H1 (cell line): ENCODE measurements around the gene RASGEF1C. TPM values are rescaled to one million over a fixed set of nuclear protein-coding genes. Genes with fewer than 3 reads are reported as not detected.

Experiments used
- CTCF ChIA-PET: fragments of 300-600 bp; sonication (Branson Sonifier 250); formaldehyde crosslinking; loops from one replicate; lab custom pipeline; 2021; ENCODE audit not compliant: partially characterized antibody; lab: Charles Lee
- POLR2A ChIA-PET: fragments of 300-600 bp; sonication (Branson Sonifier 250); formaldehyde crosslinking; loops from one replicate; lab custom pipeline; 2021; ENCODE audit warnings: inconsistent platforms; ENCODE audit not compliant: partially characterized antibody; lab: Charles Lee
- DNase-seq, 2 experiments: peaks; one replicate each; pipeline versions ENCODE4 v3.0.0 to v3.0.0-alpha.2; 2010 to 2022; ENCODE audit warnings: low spot score in 2 of 2, low read depth in 1 of 2, mixed read lengths in 1 of 2
- FAIRE-seq: peaks from 2 replicates; lab custom pipeline; 2011; peaks lifted over from hg19 to GRCh38; lab: Jason Lieb, UNC
- H2AFZ ChIP-seq: 2 replicates; pipeline ENCODE4 v1.8.1; 2012; ENCODE audit warnings: low read length, inconsistent platforms
- H2AK5ac ChIP-seq: 2 replicates; pipeline ENCODE4 v1.6.1; 2013; ENCODE audit warnings: low read depth, low read length
- H2BK120ac ChIP-seq: replicated peaks from 2 replicates; pipeline ENCODE3; 2013; ENCODE audit warnings: low read depth, low read length, inconsistent platforms
- H2BK12ac ChIP-seq: 2 replicates; pipeline ENCODE4 v1.6.1; 2013; ENCODE audit warnings: low read depth, low read length
- H2BK15ac ChIP-seq: 2 replicates; pipeline ENCODE4 v1.6.1; 2013; ENCODE audit warnings: low read length
- H2BK20ac ChIP-seq: 2 replicates; pipeline ENCODE4 v1.6.1; 2013; ENCODE audit warnings: low read length
- H2BK5ac ChIP-seq: 2 replicates; pipeline ENCODE4 v1.6.1; 2013; ENCODE audit warnings: low read depth, low read length
- H3K14ac ChIP-seq: 2 replicates; pipeline ENCODE4 v1.6.1; 2013; ENCODE audit warnings: inconsistent platforms; ENCODE audit not compliant: insufficient read length
- H3K18ac ChIP-seq: 2 replicates; pipeline ENCODE4 v1.6.1; 2013; ENCODE audit warnings: low read length; ENCODE audit errors: extremely low read depth
- H3K23ac ChIP-seq: 2 replicates; pipeline ENCODE4 v1.6.1; 2013; ENCODE audit warnings: inconsistent platforms; ENCODE audit not compliant: insufficient read length
- H3K23me2 ChIP-seq: 2 replicates; pipeline ENCODE4 v1.6.1; 2013; ENCODE audit warnings: low read depth, low read length
- H3K27ac ChIP-seq: 2 replicates; pipeline ENCODE4 v1.6.1; 2011; ENCODE audit warnings: low read depth, low read length, inconsistent platforms
- H3K27me3 ChIP-seq, 4 experiments: replicated peaks in 1 of 4; 1 replicate in 1 of 4; 2 replicates in 3 of 4; pipeline versions ENCODE4 v1.6.1 to v1.8.1; 2011 to 2013; ENCODE audit warnings: low read length in 3 of 4, mild to moderate bottlenecking in 3 of 4, inconsistent platforms in 2 of 4, mixed read lengths in 2 of 4, moderate library complexity in 1 of 4; ENCODE audit not compliant: control insufficient read depth in 3 of 4, insufficient read depth in 3 of 4; ENCODE audit errors: extremely low read depth in 1 of 4
- H3K36me3 ChIP-seq, 4 experiments: 2 replicates each; pipeline versions ENCODE4 v1.6.1 to v1.8.1; 2011 to 2013; ENCODE audit warnings: mild to moderate bottlenecking in 4 of 4, low read length in 3 of 4, moderate library complexity in 2 of 4, control low read depth in 1 of 4, inconsistent platforms in 1 of 4; ENCODE audit not compliant: insufficient read depth in 4 of 4, control insufficient read depth in 2 of 4
- H3K4ac ChIP-seq: replicated peaks from 2 replicates; pipeline ENCODE3; 2013; ENCODE audit warnings: low read length, low read depth, mixed read lengths, inconsistent platforms; ENCODE audit not compliant: insufficient read length
- H3K4me1 ChIP-seq, 4 experiments: replicated peaks in 1 of 4; 1 replicate in 1 of 4; 2 replicates in 3 of 4; pipeline versions ENCODE4 v1.6.1 to v1.8.1; 2011 to 2013; ENCODE audit warnings: low read length in 3 of 4, inconsistent platforms in 2 of 4, mixed read lengths in 1 of 4; ENCODE audit not compliant: insufficient read depth in 4 of 4, control insufficient read depth in 3 of 4
- H3K4me2 ChIP-seq, 2 experiments: 2 replicates each; pipeline versions ENCODE4 v1.6.1 to v1.8.1; 2011 to 2013; ENCODE audit warnings: low read depth in 2 of 2, low read length in 2 of 2, control low read depth in 1 of 2, inconsistent platforms in 1 of 2, mild to moderate bottlenecking in 1 of 2; ENCODE audit not compliant: insufficient read depth in 1 of 2
- H3K4me3 ChIP-seq, 4 experiments: fragments of 200-600, 300-600 bp in 1 of 4; sonication (generic), shearing (Covaris generic), sonication (Bioruptor Twin) in 1 of 4; 2 replicates each; pipeline versions ENCODE4 v1.5.1 to v1.8.1; 2011 to 2016; ENCODE audit warnings: low read length in 4 of 4, low read depth in 3 of 4, control low read depth in 2 of 4, inconsistent platforms in 2 of 4, mild to moderate bottlenecking in 2 of 4, mixed read lengths in 1 of 4, moderate library complexity in 1 of 4; ENCODE audit not compliant: insufficient read depth in 2 of 4; ENCODE audit errors: extremely low read depth in 1 of 4
- H3K56ac ChIP-seq: replicated peaks from 2 replicates; pipeline ENCODE3; 2013; ENCODE audit warnings: low read depth, mild to moderate bottlenecking, mixed read lengths, low read length, inconsistent platforms; ENCODE audit not compliant: insufficient read length
- H3K79me1 ChIP-seq: 2 replicates; pipeline ENCODE4 v1.6.1; 2013; ENCODE audit warnings: low read depth, low read length, control low read depth
- H3K79me2 ChIP-seq, 2 experiments: 2 replicates each; pipeline versions ENCODE4 v1.6.1 to v1.8.1; 2012 to 2013; ENCODE audit warnings: low read length in 2 of 2, mild to moderate bottlenecking in 2 of 2, inconsistent platforms in 1 of 2; ENCODE audit not compliant: insufficient read depth in 2 of 2, control insufficient read depth in 1 of 2
- H3K9ac ChIP-seq, 4 experiments: replicated peaks in 1 of 4; 1 replicate in 1 of 4; 2 replicates in 3 of 4; pipeline versions ENCODE4 v1.6.1 to v1.8.1; 2011 to 2013; ENCODE audit warnings: low read depth in 3 of 4, low read length in 3 of 4, control low read depth in 2 of 4, mild to moderate bottlenecking in 2 of 4, moderate library complexity in 2 of 4, inconsistent platforms in 1 of 4; ENCODE audit errors: extremely low read depth in 1 of 4
- H3K9me3 ChIP-seq, 2 experiments: 2 replicates each; pipeline versions ENCODE4 v1.6.1 to v1.8.1; 2012 to 2013; ENCODE audit warnings: mild to moderate bottlenecking in 2 of 2, moderate library complexity in 2 of 2, control low read depth in 1 of 2, inconsistent platforms in 1 of 2, low read depth in 1 of 2, low read length in 1 of 2, mixed read lengths in 1 of 2; ENCODE audit not compliant: insufficient read depth in 2 of 2
- H4K20me1 ChIP-seq, 2 experiments: replicated peaks in 1 of 2; 2 replicates each; pipeline versions ENCODE3 to v1.8.1; 2011 to 2013; ENCODE audit warnings: inconsistent platforms in 2 of 2, low read length in 2 of 2, mild to moderate bottlenecking in 1 of 2; ENCODE audit not compliant: insufficient read depth in 2 of 2, control insufficient read depth in 1 of 2
- H4K5ac ChIP-seq: 2 replicates; pipeline ENCODE4 v1.6.1; 2013; ENCODE audit warnings: low read length, low read depth, mixed read lengths, inconsistent platforms; ENCODE audit not compliant: insufficient read length
- H4K8ac ChIP-seq: 2 replicates; pipeline ENCODE4 v1.8.0; 2013; ENCODE audit warnings: mild to moderate bottlenecking, moderate library complexity, low read length, inconsistent platforms; ENCODE audit not compliant: insufficient read depth; ENCODE audit errors: extremely low read depth
- H4K91ac ChIP-seq: replicated peaks from 2 replicates; pipeline ENCODE3; 2013; ENCODE audit warnings: low read length, mixed read lengths, inconsistent platforms; ENCODE audit not compliant: insufficient read length
- EZH2 ChIP-seq: fragments of 200-600 bp; sonication (generic); IDR thresholded peaks from 2 replicates; pipeline ENCODE4 v1.7.1; 2012; ENCODE audit warnings: low read depth, mild to moderate bottlenecking, moderate library complexity, low read length, inconsistent platforms; ENCODE audit not compliant: severe bottlenecking
- GTF2F1 ChIP-seq: IDR thresholded peaks from 2 replicates; pipeline ENCODE4 v1.6.1; 2012; ENCODE audit warnings: low read depth, low read length, improper control_type of control experiment, borderline replicate concordance
- JUN ChIP-seq: IDR thresholded peaks from 2 replicates; pipeline ENCODE4 v1.6.1; 2011; ENCODE audit warnings: low read depth, mild to moderate bottlenecking, improper control_type of control experiment, low read length
- KDM5A ChIP-seq: fragments of 200-600 bp; IDR thresholded peaks from 2 replicates; pipeline ENCODE4 v1.7.1; 2012; ENCODE audit warnings: mild to moderate bottlenecking, low read length, inconsistent platforms, mixed read lengths
- PHF8 ChIP-seq: fragments of 200-600 bp; sonication (generic); conservative IDR thresholded peaks from 2 replicates; pipeline ENCODE4 v1.7.1; 2012; ENCODE audit warnings: low read depth, mild to moderate bottlenecking, inconsistent platforms, low read length, moderate library complexity
- POLR2AphosphoS5 ChIP-seq: IDR thresholded peaks from 2 replicates; pipeline ENCODE4 v1.6.1; 2011; ENCODE audit warnings: low read depth, low read length
- RAD21 ChIP-seq, 2 experiments: IDR thresholded peaks in 1 of 2; conservative IDR thresholded peaks in 1 of 2; 2 replicates each; pipeline ENCODE4 v1.6.1; 2011; ENCODE audit warnings: low read depth in 2 of 2, low read length in 2 of 2, improper control_type of control experiment in 1 of 2, inconsistent platforms in 1 of 2, mild to moderate bottlenecking in 1 of 2, moderate library complexity in 1 of 2
- SIN3A ChIP-seq, 2 experiments: IDR thresholded peaks in 1 of 2; conservative IDR thresholded peaks in 1 of 2; 2 replicates each; pipeline ENCODE4 v1.6.1; 2011 to 2012; ENCODE audit warnings: low read length in 2 of 2, improper control_type of control experiment in 1 of 2, low read depth in 1 of 2, mild to moderate bottlenecking in 1 of 2
- SRF ChIP-seq: IDR thresholded peaks from 2 replicates; pipeline ENCODE4 v1.6.1; 2011; ENCODE audit warnings: mild to moderate bottlenecking, low read depth, low read length, moderate library complexity
- TBP ChIP-seq: IDR thresholded peaks from 2 replicates; pipeline ENCODE4 v1.6.1; 2011; ENCODE audit warnings: low read depth, low read length, improper control_type of control experiment
- TCF12 ChIP-seq: IDR thresholded peaks from 2 replicates; pipeline ENCODE4 v1.6.1; 2011; ENCODE audit warnings: low read depth, mild to moderate bottlenecking, low read length
- WGBS, 2 experiments: shearing (Covaris generic) in 1 of 2; methylation state at CpG; one replicate each; pipeline versions ENCODE4 v1.1.6 to v1.1.7; 2013 to 2015; ENCODE audit warnings: low lambda C conversion rate in 2 of 2, mixed read lengths in 2 of 2, inconsistent platforms in 1 of 2, low coverage in 1 of 2, missing lambda C conversion rate in 1 of 2; ENCODE audit not compliant: insufficient replicate concordance in 2 of 2, insufficient coverage in 1 of 2, insufficient read length in 1 of 2; ENCODE audit errors: extremely low coverage in 1 of 2, missing lambda C conversion rate in 1 of 2; 5-methylcytosine and 5-hydroxymethylcytosine counted together
- polyA plus RNA-seq, 7 experiments: library from polyadenylated mRNA; depleted of rRNA in 3 of 7; stranded (reverse) in 5 of 7; unstranded in 2 of 7; fragments of >200 nt in 5 of 7; fragments of 200-250 nt in 2 of 7; gene quantifications; 1 replicate in 5 of 7; 2 replicates in 1 of 7; 4 replicates in 1 of 7; pipeline versions ENCODE4 v1.2.1 to v1.2.3, GENCODE V29; 2011 to 2013; ENCODE audit warnings: missing spikeins in 2 of 7, mixed read lengths in 2 of 7
- total RNA-seq: library from RNA; stranded (reverse); fragmentation: NEBNext Ultra II Directional; extraction: Animal tissue kit (Norgen Biotek cat#: 25700); gene quantifications from 2 replicates; pipeline ENCODE4 v1.2.1, GENCODE V29; 2021

Gene RASGEF1C
- total and polyA plus RNA-seq, 2 of the 8 experiments (the other 6 are each of a cell fraction or from before 2014, with no cell fraction given), result 0.26 to 0.61 TPM

GRCh38 chr5:180099733-180100611, 109.0 kb downstream of the RASGEF1C start:
- Histone ChIP-seq H3K27ac (no peak overlapping the region), H3K36me3 (no peaks in the 10 kb centered on the region), H3K23ac (no peak overlapping the region), H2AFZ (no peak overlapping the region), H4K8ac (no peak overlapping the region), H2AK5ac (no peak overlapping the region), H3K23me2 (no peaks in the 10 kb centered on the region), H3K27me3 (no peaks in the 10 kb centered on the region), H2BK5ac (no peak overlapping the region), H3K4ac (no peak overlapping the region), H2BK120ac (no peak overlapping the region), H3K79me1 (no peaks in the 10 kb centered on the region), H2BK15ac (no peak overlapping the region), H3K14ac (no peak overlapping the region), H3K79me2 (no peaks in the 10 kb centered on the region), H3K4me2 (no peak overlapping the region), H3K56ac (no peak overlapping the region), H2BK20ac (no peak overlapping the region), H2BK12ac (no peak overlapping the region), H4K91ac (no peak overlapping the region), H3K9ac (no peak overlapping the region), H3K4me3 (no peak overlapping the region), H3K18ac (no peak overlapping the region), H4K5ac (no peak overlapping the region), H3K4me1 (no peaks in the 10 kb centered on the region), H4K20me1 (no peaks in the 10 kb centered on the region), H3K9me3 (0 out of 4 replicates have a peak, but pooled peaks cover 0 to 3% of the 10 kb centered on the region in 2 experiments)
- DNase-seq (no peak), FAIRE-seq (no peak)
- ChIA-PET POLR2A (interaction anchor here (1.3 to 1.6 kb wide), 2 partner anchors 8 to 16 kb away, joined by 3 to 4 read pairs; no protein-coding TSS in a partner anchor), CTCF (interaction anchor here (0.9 to 1.0 kb wide), 2 partner anchors 8 to 33 kb away, joined by 3 to 4 read pairs; no protein-coding TSS in a partner anchor)
- WGBS, 2 experiments, result 89% methylated on average over 18 of the region's 18 CpGs; no CpG with 5 or more reads in 1 of the 2 experiments
- TF ChIP-seq RAD21 (IDR thresholded peaks at IDR 0.05 in 1 of 2, conservative IDR thresholded peaks at IDR 0.05 in 1 of 2; ENCODE audit: low read depth in 2 of 2, low read length in 2 of 2) (no peak), JUN (no peak), SRF (no peak), SIN3A (conservative IDR thresholded peaks at IDR 0.05 in 1 of 2, IDR thresholded peaks at IDR 0.05 in 1 of 2; ENCODE audit: low read depth in 1 of 2, low read length in 2 of 2) (no peak), EZH2 (no peak), TCF12 (no peak), KDM5A (no peak), PHF8 (no peak), GTF2F1 (no peak), TBP (no peak), POLR2AphosphoS5 (no peak)
